GM12892 (cell line): ENCODE data around the gene NOL6.
"Not testable (repeated sequence)": the region's sequence is repeated elsewhere in the genome, so short reads cannot be mapped to it uniquely, and the experiment has no call there.

ENCODE experiments used
- DNase-seq: peaks from one replicate; pipeline ENCODE4 v3.0.0; 2011; ENCODE audit not compliant: insufficient read length
- FAIRE-seq: peaks from 2 replicates; lab custom pipeline; 2011; peaks lifted over from hg19 to GRCh38; lab: Jason Lieb, UNC
- POLR2A ChIP-seq: IDR thresholded peaks from 2 replicates; pipeline ENCODE4 v1.6.1; 2011; ENCODE audit warnings: low read depth, low read length, control low read depth
- POLR2AphosphoS5 ChIP-seq: IDR thresholded peaks from 2 replicates; pipeline ENCODE4 v1.6.1; 2011; ENCODE audit warnings: low read depth, low read length, control low read depth
- TAF1 ChIP-seq: IDR thresholded peaks from 2 replicates; pipeline ENCODE4 v1.6.1; 2011; ENCODE audit warnings: low read depth, mild to moderate bottlenecking, control low read depth, low read length, borderline replicate concordance

NOL6 gene

GRCh38 chr9:33459115-33459514 is 14.6 kb downstream of the NOL6 start:
- FAIRE-seq: peak; percentile 56
- DNase-seq: no peak
- TF ChIP-seq TAF1 (no peak), POLR2A (no peak), POLR2AphosphoS5 (no peak)

GRCh38 chr9:33458444-33458843 is 15.3 kb downstream of the NOL6 start:
- TF ChIP-seq POLR2AphosphoS5: no peak
- TF ChIP-seq TAF1: no peak
- TF ChIP-seq POLR2A: no peak
- DNase-seq (no peak), FAIRE-seq (peak; percentile 87)

- DNase-seq (no peak), FAIRE-seq (no peak)
- TF ChIP-seq TAF1 (no peak), POLR2AphosphoS5 (no peak), POLR2A (no peak)
These were observed 17.8 kb downstream of the NOL6 start for GRCh38 chr9:33455945-33456344.

- FAIRE-seq, DNase-seq: not testable (repeated sequence)
These were observed 18.3 kb downstream of the NOL6 start for GRCh38 chr9:33455456-33455855.

GRCh38 chr9:33454661-33455026 is 19.1 kb downstream of the NOL6 start:
- FAIRE-seq, DNase-seq: not testable (repeated sequence)

GRCh38 chr9:33453999-33454660 is 19.6 kb downstream of the NOL6 start:
- no peak for FAIRE-seq
- DNase-seq: no peak
- TF ChIP-seq POLR2A: no peak

GRCh38 chr9:33453286-33453860 is 20.4 kb downstream of the NOL6 start:
- FAIRE-seq: peak; percentile 61
- TF ChIP-seq POLR2AphosphoS5: no peak
- TF ChIP-seq TAF1: no peak
- no peak for TF ChIP-seq POLR2A
- no peak for DNase-seq

- FAIRE-seq (peak; percentile 60), DNase-seq (no peak)
- TF ChIP-seq POLR2AphosphoS5: no peak
- no peak for TF ChIP-seq POLR2A
- TF ChIP-seq TAF1: no peak
These were observed 20.9 kb downstream of the NOL6 start for GRCh38 chr9:33452828-33453271.

- no peak for TF ChIP-seq POLR2A
- no peak for TF ChIP-seq TAF1
- DNase-seq (no peak), FAIRE-seq (no peak)
These were observed 23.0 kb downstream of the NOL6 start for GRCh38 chr9:33450621-33451146.

GRCh38 chr9:33449715-33450114 is 24.0 kb downstream of the NOL6 start:
- TF ChIP-seq TAF1 (no peak), POLR2AphosphoS5 (no peak)
- FAIRE-seq (no peak), DNase-seq (no peak)

- peak; percentile 64 for FAIRE-seq
- peak; percentile 37 for DNase-seq
- no peak for TF ChIP-seq POLR2AphosphoS5
- TF ChIP-seq POLR2A: no peak
- no peak for TF ChIP-seq TAF1
These were observed 25.7 kb downstream of the NOL6 start for GRCh38 chr9:33447799-33448553.

- FAIRE-seq (peak; percentile 5), DNase-seq (peak; percentile 58)
- no peak for TF ChIP-seq TAF1
- TF ChIP-seq POLR2A: no peak
- no peak for TF ChIP-seq POLR2AphosphoS5
These were observed 26.6 kb downstream of the NOL6 start, which contains the start of gene AQP3 for GRCh38 chr9:33446946-33447798. Gene AQP3, minus strand, starts transcription at chr9:33447593. Its CDS starts 63 bp downstream, at chr9:33447530.
